Loucy (cell line): ENCODE measurements around the gene SEMA5B.

ENCODE experiments used
- EZH2phosphoT487 ChIP-seq: fragments of 200-600 bp; IDR thresholded peaks from 2 replicates; pipeline ENCODE4 v1.6.1; 2018; ENCODE audit warnings: antibody characterized with exemption, mild to moderate bottlenecking, moderate library complexity, borderline replicate concordance
- TF ChIP-seq, protein P1 (sequence below): fragments of 200-600 bp; sonication (generic); conservative IDR thresholded peaks from 2 replicates; pipeline ENCODE4 v1.5.1; 2014; ENCODE audit warnings: mild to moderate bottlenecking, antibody characterized with exemption, low read length

DNA sequence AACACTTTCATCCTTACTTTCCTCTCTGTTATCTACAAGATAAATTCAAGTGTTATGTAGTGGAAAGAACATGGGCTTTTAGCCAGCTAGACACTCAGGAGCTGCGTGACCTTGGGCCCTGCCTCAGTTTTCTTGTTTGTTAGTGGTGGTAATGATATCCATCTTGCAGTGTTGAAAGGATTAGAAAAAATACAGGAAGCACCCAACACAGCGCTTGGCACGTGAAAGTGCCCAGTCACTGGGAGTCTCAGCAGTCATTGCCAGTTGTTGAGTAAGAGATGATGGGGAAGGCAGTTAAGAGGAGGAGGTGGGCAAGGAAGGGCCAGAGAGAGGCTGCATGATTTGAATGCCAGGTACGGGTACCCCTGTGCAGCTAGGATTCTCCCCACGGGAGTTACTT, 44.6 kb upstream of the SEMA5B start:
- TF ChIP-seq, protein P1, sequence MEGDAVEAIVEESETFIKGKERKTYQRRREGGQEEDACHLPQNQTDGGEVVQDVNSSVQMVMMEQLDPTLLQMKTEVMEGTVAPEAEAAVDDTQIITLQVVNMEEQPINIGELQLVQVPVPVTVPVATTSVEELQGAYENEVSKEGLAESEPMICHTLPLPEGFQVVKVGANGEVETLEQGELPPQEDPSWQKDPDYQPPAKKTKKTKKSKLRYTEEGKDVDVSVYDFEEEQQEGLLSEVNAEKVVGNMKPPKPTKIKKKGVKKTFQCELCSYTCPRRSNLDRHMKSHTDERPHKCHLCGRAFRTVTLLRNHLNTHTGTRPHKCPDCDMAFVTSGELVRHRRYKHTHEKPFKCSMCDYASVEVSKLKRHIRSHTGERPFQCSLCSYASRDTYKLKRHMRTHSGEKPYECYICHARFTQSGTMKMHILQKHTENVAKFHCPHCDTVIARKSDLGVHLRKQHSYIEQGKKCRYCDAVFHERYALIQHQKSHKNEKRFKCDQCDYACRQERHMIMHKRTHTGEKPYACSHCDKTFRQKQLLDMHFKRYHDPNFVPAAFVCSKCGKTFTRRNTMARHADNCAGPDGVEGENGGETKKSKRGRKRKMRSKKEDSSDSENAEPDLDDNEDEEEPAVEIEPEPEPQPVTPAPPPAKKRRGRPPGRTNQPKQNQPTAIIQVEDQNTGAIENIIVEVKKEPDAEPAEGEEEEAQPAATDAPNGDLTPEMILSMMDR, result no peak
- no peak for TF ChIP-seq EZH2phosphoT487
